ENCODE measurements around the gene UNC5CL.

UNC5CL gene

DNA sequence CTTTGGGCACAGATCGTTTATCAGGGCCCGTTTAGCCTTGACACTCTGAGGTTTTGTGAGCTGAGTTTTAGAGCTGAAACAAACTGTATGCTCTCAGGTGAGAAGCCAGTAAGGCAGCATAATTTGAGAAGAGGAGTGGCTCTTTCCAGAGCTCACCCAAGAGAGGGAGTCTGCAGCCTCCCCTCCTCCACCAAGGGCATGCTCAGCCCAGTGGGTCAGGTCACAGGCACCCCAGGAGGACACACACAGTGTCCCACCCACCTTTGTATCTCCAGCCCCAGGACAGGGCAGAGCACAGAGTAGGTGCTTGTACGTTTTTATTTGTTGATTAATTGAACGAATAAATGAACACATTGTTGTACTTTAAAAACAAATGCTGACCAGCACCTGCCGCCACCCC, 6.6 kb upstream of the UNC5CL start:
- Histone ChIP-seq H4K91ac (ENCODE audit: low read length) (no peak overlapping the region), H2BK120ac (ENCODE audit: low read depth, low read length) (no peak overlapping the region), H3K4ac (ENCODE audit: low read depth in 1 of 2, low read length in 2 of 2) (no peak overlapping the region), H3K23ac (ENCODE audit: low read length in 2 of 2) (no peak overlapping the region), H2AFZ (ENCODE audit: low read depth, low read length) (no peak overlapping the region), H2BK12ac (ENCODE audit: low read length in 2 of 2) (no peak overlapping the region), H3K14ac (ENCODE audit: low read length in 2 of 2) (no peak overlapping the region), H3K18ac (ENCODE audit: low read depth in 1 of 2, low read length in 2 of 2) (no peak overlapping the region), H3K36me3 (ENCODE audit: control insufficient read depth in 1 of 2, insufficient read depth in 2 of 2, low read depth in 1 of 2, low read length in 2 of 2) (no peaks in the 10 kb centered on the region), H3K9ac (ENCODE audit: low read length) (no peak overlapping the region), H2BK15ac (ENCODE audit: low read depth, poor library complexity, severe bottlenecking) (no peak overlapping the region), H4K8ac (ENCODE audit: low read length) (no peak overlapping the region), H3K4me1 (ENCODE audit: control insufficient read depth, insufficient read depth, low read depth, low read length) (peaks cover 18% of the 10 kb centered on the region), H3K27me3 (ENCODE audit: control insufficient read depth in 1 of 2, insufficient read depth in 1 of 2, low read length in 2 of 2) (peaks cover 0 to 4% of the 10 kb centered on the region in 2 experiments), H3K9me3 (ENCODE audit: control insufficient read depth, low read length) (no peaks in the 10 kb centered on the region), H3K4me2 (ENCODE audit: low read length, poor library complexity, severe bottlenecking) (no peak overlapping the region), H3K27ac (ENCODE audit: low read length, poor library complexity, severe bottlenecking) (no peak overlapping the region), H3K4me3 (ENCODE audit: insufficient read depth in 1 of 2, low read depth in 1 of 2, low read length in 2 of 2) (no peak overlapping the region), H3K79me1 (replicated peaks; ENCODE audit: low read length, poor library complexity, severe bottlenecking) (no peaks in the 10 kb centered on the region), H2AK5ac (ENCODE audit: low read length, severe bottlenecking) (no peak overlapping the region), H2BK5ac (ENCODE audit: low read depth, low read length, poor library complexity, severe bottlenecking) (no peak overlapping the region)
- WGBS, result 88% methylated on average over 3 of the region's 5 CpGs
- no peak for DNase-seq

DNA sequence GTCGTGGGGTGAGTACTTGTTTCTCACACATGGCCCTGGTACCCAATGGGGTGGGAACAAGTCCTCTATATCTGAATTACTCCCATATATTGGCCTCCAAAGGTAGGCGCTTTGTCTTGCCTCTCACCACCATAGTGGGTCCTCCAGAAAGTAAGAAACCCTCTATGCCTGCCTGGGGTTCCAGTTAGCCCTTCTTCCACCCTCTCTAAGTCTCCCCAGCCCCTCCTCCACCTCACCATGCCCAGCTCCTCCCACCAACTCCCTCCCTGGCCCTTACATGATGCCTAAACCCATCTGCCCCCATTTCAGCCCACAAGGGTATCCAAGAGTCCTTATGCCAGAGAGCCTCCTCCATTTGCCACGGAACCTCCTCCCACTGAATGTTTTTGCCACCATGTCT, 4.1 kb upstream of the UNC5CL start:
- Histone ChIP-seq H2BK15ac (ENCODE audit: low read depth, poor library complexity, severe bottlenecking) (no peak overlapping the region), H3K4me3 (ENCODE audit: insufficient read depth in 1 of 2, low read depth in 1 of 2, low read length in 2 of 2) (no peak overlapping the region), H3K9me3 (ENCODE audit: control insufficient read depth, low read length) (no peaks in the 10 kb centered on the region), H4K91ac (ENCODE audit: low read length) (no peak overlapping the region), H3K36me3 (ENCODE audit: control insufficient read depth in 1 of 2, insufficient read depth in 2 of 2, low read depth in 1 of 2, low read length in 2 of 2) (no peaks in the 10 kb centered on the region), H2BK120ac (ENCODE audit: low read depth, low read length) (no peak overlapping the region), H2AK5ac (ENCODE audit: low read length, severe bottlenecking) (peak overlapping the region; percentile 68), H3K79me1 (replicated peaks; ENCODE audit: low read length, poor library complexity, severe bottlenecking) (no peaks in the 10 kb centered on the region), H3K18ac (ENCODE audit: low read depth in 1 of 2, low read length in 2 of 2) (no peak overlapping the region), H3K14ac (ENCODE audit: low read length in 2 of 2) (no peak overlapping the region), H3K23ac (ENCODE audit: low read length in 2 of 2) (no peak overlapping the region), H2BK5ac (ENCODE audit: low read depth, low read length, poor library complexity, severe bottlenecking) (no peak overlapping the region), H2BK12ac (ENCODE audit: low read length in 2 of 2) (no peak overlapping the region), H4K8ac (ENCODE audit: low read length) (peak overlapping the region; percentile 31), H3K27me3 (ENCODE audit: control insufficient read depth in 1 of 2, insufficient read depth in 1 of 2, low read length in 2 of 2) (peaks cover 0 to 13% of the 10 kb centered on the region in 2 experiments), H3K9ac (ENCODE audit: low read length) (no peak overlapping the region), H3K4me2 (ENCODE audit: low read length, poor library complexity, severe bottlenecking) (no peak overlapping the region), H3K4ac (ENCODE audit: low read depth in 1 of 2, low read length in 2 of 2) (no peak overlapping the region), H3K27ac (ENCODE audit: low read length, poor library complexity, severe bottlenecking) (no peak overlapping the region), H3K4me1 (ENCODE audit: control insufficient read depth, insufficient read depth, low read depth, low read length) (peaks cover 29% of the 10 kb centered on the region), H2AFZ (ENCODE audit: low read depth, low read length) (no peak overlapping the region)
- no peak for DNase-seq
- WGBS, result 98% methylated on average over 3 of the region's 3 CpGs

DNA sequence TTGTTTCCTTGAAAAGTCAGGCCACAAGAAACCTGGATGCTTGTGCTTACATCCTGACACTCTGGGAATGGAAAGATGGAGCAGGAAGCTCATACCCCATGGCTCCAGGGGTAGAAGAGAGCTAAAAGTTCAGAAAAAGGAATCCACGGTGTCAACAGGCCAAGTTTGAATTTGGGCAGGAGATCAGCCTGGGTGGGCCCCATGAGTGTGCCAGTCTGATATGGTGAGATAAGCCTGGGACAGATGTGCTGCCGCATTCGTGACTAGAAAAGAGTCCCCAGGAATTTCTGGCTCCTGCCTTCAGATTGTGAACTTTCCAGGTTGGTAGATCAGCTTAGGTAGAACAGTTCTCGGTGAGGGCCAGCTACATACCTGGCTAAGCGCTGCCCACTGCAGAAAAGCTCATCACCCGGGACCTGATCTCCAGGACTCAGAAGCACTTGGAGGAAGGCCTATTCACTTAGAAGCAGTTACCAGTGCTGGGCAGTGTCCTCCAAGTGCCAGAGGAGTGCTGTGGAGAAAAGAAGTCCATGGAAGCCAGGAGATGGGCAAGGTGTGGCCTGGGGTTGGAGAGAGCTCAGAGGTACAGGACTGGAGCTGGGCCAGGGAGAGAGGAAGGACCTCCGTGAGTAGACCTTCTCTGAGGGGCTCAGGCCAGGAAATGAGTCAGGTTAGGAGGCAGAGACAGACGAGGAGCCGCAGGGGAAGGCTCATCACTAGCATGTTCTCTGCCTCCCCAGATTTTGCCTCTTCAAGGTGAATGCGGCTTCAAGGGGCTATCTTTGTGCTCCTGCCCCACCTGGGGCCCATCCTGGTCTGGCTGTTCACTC, 3.4 kb upstream of the UNC5CL start, which contains the start of gene TSPO2:
Gene TSPO2, plus strand, starts transcription at position 242 of the 830 bp plus-strand sequence. Its CDS starts 519 bp downstream, at position 761.
- Histone ChIP-seq H3K9me3 (ENCODE audit: control insufficient read depth, low read length) (no peaks in the 10 kb centered on the region), H3K27me3 (ENCODE audit: control insufficient read depth in 1 of 2, insufficient read depth in 1 of 2, low read length in 2 of 2) (peaks cover 0 to 16% of the 10 kb centered on the region in 2 experiments), H3K4me2 (ENCODE audit: low read length, poor library complexity, severe bottlenecking) (no peak within 1 kb of the TSS), H3K23ac (ENCODE audit: low read length in 2 of 2) (no peak within 1 kb of the TSS), H3K4ac (ENCODE audit: low read depth in 1 of 2, low read length in 2 of 2) (no peak within 1 kb of the TSS), H2AK5ac (ENCODE audit: low read length, severe bottlenecking) (peak within 1 kb of the TSS; percentile 68), H4K91ac (ENCODE audit: low read length) (no peak within 1 kb of the TSS), H3K9ac (ENCODE audit: low read length) (no peak within 1 kb of the TSS), H3K18ac (ENCODE audit: low read depth in 1 of 2, low read length in 2 of 2) (no peak within 1 kb of the TSS), H3K4me3 (ENCODE audit: insufficient read depth in 1 of 2, low read depth in 1 of 2, low read length in 2 of 2) (no peak within 1 kb of the TSS), H2BK5ac (ENCODE audit: low read depth, low read length, poor library complexity, severe bottlenecking) (no peak within 1 kb of the TSS), H3K79me1 (replicated peaks; ENCODE audit: low read length, poor library complexity, severe bottlenecking) (no peaks in the 10 kb centered on the region), H2BK120ac (ENCODE audit: low read depth, low read length) (no peak within 1 kb of the TSS), H3K36me3 (ENCODE audit: control insufficient read depth in 1 of 2, insufficient read depth in 2 of 2, low read depth in 1 of 2, low read length in 2 of 2) (no peaks in the 10 kb centered on the region), H2AFZ (ENCODE audit: low read depth, low read length) (no peak within 1 kb of the TSS), H3K4me1 (ENCODE audit: control insufficient read depth, insufficient read depth, low read depth, low read length) (peaks cover 30% of the 10 kb centered on the region), H2BK12ac (ENCODE audit: low read length in 2 of 2) (no peak within 1 kb of the TSS), H3K27ac (ENCODE audit: low read length, poor library complexity, severe bottlenecking) (no peak within 1 kb of the TSS), H3K14ac (ENCODE audit: low read length in 2 of 2) (no peak within 1 kb of the TSS), H2BK15ac (ENCODE audit: low read depth, poor library complexity, severe bottlenecking) (no peak within 1 kb of the TSS), H4K8ac (ENCODE audit: low read length) (peak within 1 kb of the TSS; percentile 31)
- 77% methylated on average over 10 of the region's 10 CpGs for WGBS
- no peak for DNase-seq

- peaks cover 0 to 12% of the 10 kb centered on the region in 2 experiments for H3K27me3 ChIP-seq (ENCODE audit: control insufficient read depth in 1 of 2, insufficient read depth in 1 of 2, low read length in 2 of 2)
- H3K36me3 ChIP-seq (ENCODE audit: control insufficient read depth in 1 of 2, insufficient read depth in 2 of 2, low read depth in 1 of 2, low read length in 2 of 2), result no peaks in the 10 kb centered on the region
- H4K91ac ChIP-seq (ENCODE audit: low read length), result no peak overlapping the region
- H3K9ac ChIP-seq (ENCODE audit: low read length), result no peak overlapping the region
- H2BK12ac ChIP-seq (ENCODE audit: low read length in 2 of 2), result no peak overlapping the region
- H3K4me1 ChIP-seq (ENCODE audit: control insufficient read depth, insufficient read depth, low read depth, low read length), result peaks cover 37% of the 10 kb centered on the region
- no peak overlapping the region for H2AFZ ChIP-seq (ENCODE audit: low read depth, low read length)
- H3K4me2 ChIP-seq (ENCODE audit: low read length, poor library complexity, severe bottlenecking), result no peak overlapping the region
- H3K23ac ChIP-seq (ENCODE audit: low read length in 2 of 2), result no peak overlapping the region
- DNase-seq, result no peak
- no peaks in the 10 kb centered on the region for H3K9me3 ChIP-seq (ENCODE audit: control insufficient read depth, low read length)
- WGBS, result 100% methylated on average over 1 of the region's 1 CpG
- no peaks in the 10 kb centered on the region for H3K79me1 ChIP-seq (replicated peaks; ENCODE audit: low read length, poor library complexity, severe bottlenecking)
- no peak overlapping the region for H3K18ac ChIP-seq (ENCODE audit: low read depth in 1 of 2, low read length in 2 of 2)
- H2BK120ac ChIP-seq (ENCODE audit: low read depth, low read length), result no peak overlapping the region
- no peak overlapping the region for H3K4me3 ChIP-seq (ENCODE audit: insufficient read depth in 1 of 2, low read depth in 1 of 2, low read length in 2 of 2)
- H4K8ac ChIP-seq (ENCODE audit: low read length), result no peak overlapping the region
- H3K4ac ChIP-seq (ENCODE audit: low read depth in 1 of 2, low read length in 2 of 2), result no peak overlapping the region
- peak overlapping the region; percentile 21 for H2BK5ac ChIP-seq (ENCODE audit: low read depth, low read length, poor library complexity, severe bottlenecking)
- no peak overlapping the region for H2BK15ac ChIP-seq (ENCODE audit: low read depth, poor library complexity, severe bottlenecking)
- peak overlapping the region; percentile 90 for H2AK5ac ChIP-seq (ENCODE audit: low read length, severe bottlenecking)
- peak overlapping the region; percentile 93 for H3K27ac ChIP-seq (ENCODE audit: low read length, poor library complexity, severe bottlenecking)
- no peak overlapping the region for H3K14ac ChIP-seq (ENCODE audit: low read length in 2 of 2)
Observed at GRCh38 chr6:41040940-41041536, 2.0 kb upstream of the UNC5CL start.

All from mesenchymal stem cell (in vitro differentiated cells and primary cell).